IPS-20b (cell line): Measurements from ENCODE around the gene CASR.

Source experiments
- H3K27ac ChIP-seq: one replicate; pipeline ENCODE4 v1.5.1; 2013; ENCODE audit warnings: low read length
- H3K27me3 ChIP-seq: 2 replicates; pipeline ENCODE4 v1.6.1; 2013; ENCODE audit warnings: mild to moderate bottlenecking, low read length, inconsistent platforms; ENCODE audit not compliant: insufficient read depth
- H3K36me3 ChIP-seq: 2 replicates; pipeline ENCODE4 v1.6.1; 2013; ENCODE audit warnings: low read depth, mild to moderate bottlenecking, inconsistent platforms, low read length, moderate library complexity; ENCODE audit not compliant: insufficient read depth
- H3K4me1 ChIP-seq: 2 replicates; pipeline ENCODE4 v1.6.1; 2013; ENCODE audit warnings: mild to moderate bottlenecking, control low read depth, inconsistent platforms, low read length, moderate library complexity; ENCODE audit not compliant: insufficient read depth
- H3K4me3 ChIP-seq: 2 replicates; pipeline ENCODE4 v1.5.1; 2013; ENCODE audit warnings: mild to moderate bottlenecking, low read length, inconsistent platforms
- H3K9ac ChIP-seq: 2 replicates; pipeline ENCODE4 v1.6.1; 2013; ENCODE audit warnings: low read depth, mild to moderate bottlenecking, inconsistent platforms, low read length, moderate library complexity
- H3K9me3 ChIP-seq: 2 replicates; pipeline ENCODE4 v1.6.1; 2013; ENCODE audit warnings: mild to moderate bottlenecking, low read depth, low read length, inconsistent platforms; ENCODE audit not compliant: insufficient read depth

The CASR gene

DNA sequence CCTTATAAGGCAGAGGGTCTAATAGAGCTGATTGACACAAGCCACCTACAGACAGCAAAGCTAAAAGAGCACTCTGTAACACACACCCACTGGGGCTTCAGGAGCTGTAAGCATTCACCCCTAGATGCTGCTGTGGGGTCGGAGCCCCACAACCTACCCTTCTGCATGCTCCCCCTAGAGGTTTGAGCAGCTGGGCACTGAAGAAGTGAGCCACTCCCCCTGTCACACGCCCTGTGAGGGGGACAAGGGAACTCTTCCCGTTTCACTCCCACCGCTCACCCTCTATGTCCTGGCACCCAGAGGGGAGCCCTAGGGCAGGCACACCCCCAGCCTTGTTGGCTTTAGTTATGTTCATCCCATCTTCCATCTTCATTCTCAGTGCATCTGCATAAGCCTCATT is 132.2 kb downstream of the CASR start:
- no peak overlapping the region for H3K9ac ChIP-seq
- H3K4me3 ChIP-seq = peak overlapping the region; percentile 48; the same call in 1 of the 2 replicates
- no peak overlapping the region for H3K27ac ChIP-seq
- H3K9me3 ChIP-seq = no peaks in the 10 kb centered on the region; the same call in 1 of the 2 replicates
- no peaks in the 10 kb centered on the region for H3K36me3 ChIP-seq
- H3K27me3 ChIP-seq = no peaks in the 10 kb centered on the region
- no peaks in the 10 kb centered on the region for H3K4me1 ChIP-seq

DNA sequence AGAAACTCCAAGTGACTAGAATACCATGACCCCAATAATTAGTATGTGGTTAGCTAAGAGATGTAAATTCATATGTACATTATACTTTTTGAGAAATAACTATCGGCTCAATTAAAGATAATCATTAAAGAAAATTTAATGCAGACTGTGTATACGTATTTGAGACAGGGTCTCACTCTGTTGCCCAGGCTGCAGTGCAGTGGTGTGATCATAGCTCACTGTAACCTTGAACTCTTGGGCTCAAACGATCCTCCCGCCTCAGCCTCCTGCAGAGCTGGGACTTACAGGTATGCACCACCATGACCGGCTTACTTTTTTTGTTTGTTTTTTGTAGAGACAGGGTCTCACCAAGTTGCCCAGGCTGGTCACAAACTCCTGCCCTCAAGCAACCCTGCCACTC is 132.9 kb downstream of the CASR start:
- Histone ChIP-seq H3K4me1 (no peaks in the 10 kb centered on the region), H3K9me3 (no peaks in the 10 kb centered on the region; the same call in 1 of the 2 replicates), H3K9ac (no peak overlapping the region), H3K27me3 (no peaks in the 10 kb centered on the region), H3K36me3 (no peaks in the 10 kb centered on the region), H3K27ac (no peak overlapping the region), H3K4me3 (no peak overlapping the region)

DNA sequence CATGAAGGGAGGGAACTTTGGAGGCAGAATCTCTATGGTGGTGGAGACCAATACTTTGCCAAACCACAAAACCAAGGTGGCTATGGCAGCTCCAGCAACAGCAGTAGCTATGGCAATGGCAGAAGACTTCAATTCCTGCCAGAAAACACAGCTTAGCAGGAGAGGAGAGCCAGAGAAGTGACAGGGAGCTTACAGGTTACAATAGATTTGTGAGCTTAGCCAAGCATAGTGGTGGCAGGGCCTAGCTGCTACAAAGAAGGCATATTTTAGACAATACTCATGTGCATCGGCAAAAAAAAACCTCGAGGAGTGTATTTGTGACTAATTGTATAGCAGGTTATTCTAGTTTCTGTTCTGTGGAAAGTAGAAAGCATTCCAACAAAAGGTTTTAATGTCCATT is 135.2 kb downstream of the CASR start:
- Histone ChIP-seq H3K9me3 (no peaks in the 10 kb centered on the region; the same call in 1 of the 2 replicates), H3K27me3 (no peaks in the 10 kb centered on the region), H3K4me1 (no peaks in the 10 kb centered on the region), H3K4me3 (no peak overlapping the region), H3K36me3 (no peaks in the 10 kb centered on the region), H3K9ac (no peak overlapping the region), H3K27ac (no peak overlapping the region)

DNA sequence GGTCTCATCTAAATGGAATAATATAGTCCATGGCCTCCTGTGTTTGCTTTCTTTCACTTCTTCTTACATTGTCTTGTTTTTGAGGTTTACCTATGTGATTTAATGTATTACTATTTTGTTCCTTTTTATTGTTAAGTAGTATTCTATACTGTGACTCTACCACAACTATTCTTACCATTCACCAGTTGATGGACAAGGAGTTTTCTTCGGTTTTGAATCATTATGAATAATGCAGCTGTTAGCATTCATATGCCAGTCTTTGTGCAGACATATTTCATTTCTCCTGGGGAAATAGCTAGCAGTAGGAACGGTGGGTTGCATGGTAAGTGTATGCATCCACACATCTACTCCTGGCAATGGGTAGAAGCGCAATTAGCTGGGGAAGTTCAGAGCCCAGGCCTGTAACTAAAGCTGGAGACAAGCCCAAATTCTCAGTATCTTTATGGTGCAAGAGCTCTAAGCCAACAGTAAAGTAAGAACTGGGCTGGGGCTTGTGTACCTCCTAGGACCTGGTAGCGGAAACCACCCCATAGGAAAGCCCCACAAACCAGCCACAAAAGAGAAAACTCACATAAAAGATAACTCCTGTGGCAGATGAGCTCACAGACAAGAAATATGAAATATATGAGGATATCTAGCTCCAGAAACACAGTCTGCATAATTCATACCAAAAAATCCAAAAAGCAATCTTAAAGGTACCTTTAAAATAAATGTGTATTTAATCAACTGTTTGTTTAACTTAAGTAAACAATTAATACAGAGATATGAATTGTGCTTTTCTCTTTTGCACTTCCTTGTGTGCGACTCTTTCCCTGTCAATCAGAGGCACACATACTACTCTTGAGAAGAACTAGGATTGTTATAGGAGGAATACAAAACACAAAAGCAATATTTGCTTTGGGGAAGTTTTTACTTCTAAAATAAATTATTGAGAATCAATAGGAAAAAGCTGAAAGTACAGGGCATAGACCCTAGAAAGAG is 138.9 kb downstream of the CASR start:
- H3K9ac ChIP-seq = no peak overlapping the region
- H3K4me3 ChIP-seq = no peak overlapping the region
- no peaks in the 10 kb centered on the region for H3K36me3 ChIP-seq
- H3K27me3 ChIP-seq = no peaks in the 10 kb centered on the region
- H3K4me1 ChIP-seq = no peaks in the 10 kb centered on the region
- no peaks in the 10 kb centered on the region; the same call in 1 of the 2 replicates for H3K9me3 ChIP-seq
- no peak overlapping the region for H3K27ac ChIP-seq

DNA sequence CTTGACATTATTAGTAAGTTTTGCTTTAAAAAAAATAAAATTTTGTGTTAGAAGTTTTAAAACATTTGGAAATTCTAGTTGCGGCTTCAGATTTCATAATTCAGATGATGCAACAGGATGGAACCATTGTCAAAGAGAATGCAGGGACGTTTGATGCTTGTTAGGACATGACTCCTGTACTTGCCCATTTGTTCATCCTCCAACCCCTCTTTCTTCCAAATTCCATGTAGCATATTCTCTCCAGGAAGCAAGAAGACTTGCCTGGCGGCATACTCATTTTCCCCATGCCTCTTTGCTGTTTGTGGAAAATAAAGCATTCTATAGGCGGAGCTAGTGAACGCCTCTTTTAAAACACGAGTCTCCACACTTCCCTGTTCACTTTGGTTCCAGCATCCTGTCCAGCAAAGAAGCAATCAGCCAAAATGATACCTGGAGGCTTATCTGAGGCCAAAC is 141.4 kb downstream of the CASR start, which contains the start of gene CSTA:
Gene CSTA, plus strand, starts transcription at position 378 of the 453 bp plus-strand sequence. Its CDS starts 45 bp downstream, at position 423.
- Histone ChIP-seq H3K27ac (no peak within 1 kb of the TSS), H3K36me3 (no peaks in the 10 kb centered on the region), H3K9me3 (no peaks in the 10 kb centered on the region), H3K4me1 (no peaks in the 10 kb centered on the region), H3K9ac (no peak within 1 kb of the TSS), H3K27me3 (no peaks in the 10 kb centered on the region), H3K4me3 (no peak within 1 kb of the TSS)

DNA sequence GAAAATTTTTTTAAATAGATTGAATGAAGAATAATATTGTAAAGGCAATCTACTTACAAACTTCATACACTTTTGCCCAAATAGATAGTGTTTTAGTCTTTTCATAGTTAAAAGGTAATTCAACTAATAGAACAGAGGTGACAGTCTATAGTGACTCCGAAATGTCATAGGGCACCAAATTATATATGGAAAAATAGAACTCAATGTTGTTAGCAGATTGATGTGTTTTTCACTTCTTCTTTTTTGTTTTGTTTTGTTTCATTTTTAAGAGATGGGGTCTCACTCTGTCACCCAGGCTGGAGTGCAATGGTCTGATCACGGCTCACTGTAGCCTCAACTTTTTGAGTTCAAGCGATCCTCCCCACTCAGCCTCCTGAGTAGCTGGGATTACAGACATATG is 142.3 kb downstream of the CASR start:
- H3K4me3 ChIP-seq = no peak overlapping the region

DNA sequence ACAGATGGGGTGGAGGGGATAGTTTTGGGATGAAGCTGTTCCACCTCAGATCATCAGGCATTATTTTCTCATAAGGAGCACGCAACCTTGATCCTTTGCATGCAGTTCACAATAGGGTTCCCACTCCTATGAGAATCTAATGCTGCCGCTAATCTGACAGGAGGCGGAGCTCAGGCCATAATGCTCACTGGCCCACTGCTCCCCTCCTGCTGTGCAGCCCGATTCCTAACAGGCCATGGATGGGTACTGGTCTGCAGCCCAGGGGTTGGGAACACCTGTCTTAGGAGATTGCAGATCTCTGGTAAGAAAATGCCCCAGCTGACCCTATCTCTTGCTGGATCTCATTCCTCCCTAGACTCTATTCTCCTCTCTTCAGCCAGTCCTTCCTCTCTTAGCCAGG is 148.4 kb downstream of the CASR start:
- no peaks in the 10 kb centered on the region for H3K9me3 ChIP-seq
- H3K9ac ChIP-seq = no peak overlapping the region
- H3K27ac ChIP-seq = no peak overlapping the region
- H3K4me1 ChIP-seq = no peaks in the 10 kb centered on the region
- no peaks in the 10 kb centered on the region for H3K27me3 ChIP-seq
- H3K4me3 ChIP-seq = no peak overlapping the region
- H3K36me3 ChIP-seq = no peaks in the 10 kb centered on the region

More for the DNA sequence above, 142.3 kb downstream of the CASR start:
- no peaks in the 10 kb centered on the region for H3K27me3 ChIP-seq
- H3K27ac ChIP-seq = no peak overlapping the region
- H3K9ac ChIP-seq = no peak overlapping the region
- H3K36me3 ChIP-seq = no peaks in the 10 kb centered on the region
- no peaks in the 10 kb centered on the region for H3K9me3 ChIP-seq
- no peaks in the 10 kb centered on the region for H3K4me1 ChIP-seq

DNA sequence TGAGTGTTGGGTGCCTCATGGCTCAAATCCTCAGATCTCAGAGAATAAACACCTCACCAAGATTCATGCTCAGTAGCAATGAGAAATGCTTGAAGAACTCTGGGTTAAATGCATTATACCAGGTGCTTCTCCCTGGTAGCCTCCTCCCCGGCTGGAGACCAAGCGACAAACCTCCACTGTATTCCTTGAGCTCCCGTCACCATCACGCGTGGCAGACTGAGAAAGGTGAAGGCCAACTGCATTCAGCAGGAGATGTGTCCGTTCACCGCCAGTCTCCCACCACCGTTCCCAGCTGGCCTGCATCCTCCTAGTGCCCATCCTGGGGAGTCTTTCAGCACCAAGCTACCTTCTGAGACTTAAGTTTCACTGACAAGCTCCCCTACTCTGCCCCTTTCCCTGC is 149.1 kb downstream of the CASR start:
- Histone ChIP-seq H3K4me1 (no peaks in the 10 kb centered on the region), H3K9me3 (no peaks in the 10 kb centered on the region), H3K27me3 (no peaks in the 10 kb centered on the region), H3K27ac (no peak overlapping the region), H3K4me3 (no peak overlapping the region), H3K36me3 (no peaks in the 10 kb centered on the region), H3K9ac (no peak overlapping the region)
